GM10266 (cell line): ENCODE data around the gene RBM44.
"Not testable (repeated sequence)": the region's sequence is repeated elsewhere in the genome, so short reads cannot be mapped to it uniquely, and the experiment has no call there.

Source experiments
- DNase-seq: peaks from one replicate; pipeline ENCODE4 v3.0.0; 2012; ENCODE audit errors: extremely low spot score
- TF ChIP-seq, protein P1 (sequence below): IDR thresholded peaks from 2 replicates; pipeline ENCODE4 v1.5.1; 2012; ENCODE audit warnings: mild to moderate bottlenecking, low read depth; ENCODE audit not compliant: control insufficient read depth, insufficient read depth; ENCODE audit errors: missing control alignments

RBM44 gene

DNA sequence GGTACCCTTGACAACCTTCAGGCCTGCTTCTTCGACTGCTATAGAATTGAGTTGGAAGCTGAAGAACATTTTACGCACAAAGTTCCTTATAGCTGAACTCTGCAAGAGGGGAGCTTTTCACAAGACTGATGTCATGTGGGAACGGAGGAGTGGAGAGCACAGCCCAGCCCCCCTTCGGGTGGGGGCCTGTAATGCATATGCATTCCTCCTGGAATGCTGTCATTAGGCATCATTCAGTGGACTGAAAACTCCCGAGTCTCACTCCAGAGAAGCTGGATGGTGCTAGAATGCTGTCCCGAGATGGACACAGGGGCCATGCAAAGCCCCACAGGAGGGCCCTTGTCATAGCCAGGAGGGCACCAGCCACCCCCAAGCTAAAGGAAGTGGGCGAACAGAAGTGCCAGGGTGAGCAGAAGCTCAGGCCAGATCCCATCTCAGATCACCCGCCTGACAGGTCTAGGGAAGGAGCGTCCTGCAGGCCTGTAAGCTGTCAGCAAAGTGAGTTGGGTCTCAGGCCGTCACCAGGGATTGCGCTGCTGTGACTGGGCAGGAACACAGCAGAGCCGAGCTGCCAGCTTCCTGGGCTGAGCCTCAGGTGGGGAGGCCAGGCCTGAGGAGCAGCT lies 43.8 kb upstream of the RBM44 start:
- DNase-seq, result no peak
- TF ChIP-seq, protein P1, sequence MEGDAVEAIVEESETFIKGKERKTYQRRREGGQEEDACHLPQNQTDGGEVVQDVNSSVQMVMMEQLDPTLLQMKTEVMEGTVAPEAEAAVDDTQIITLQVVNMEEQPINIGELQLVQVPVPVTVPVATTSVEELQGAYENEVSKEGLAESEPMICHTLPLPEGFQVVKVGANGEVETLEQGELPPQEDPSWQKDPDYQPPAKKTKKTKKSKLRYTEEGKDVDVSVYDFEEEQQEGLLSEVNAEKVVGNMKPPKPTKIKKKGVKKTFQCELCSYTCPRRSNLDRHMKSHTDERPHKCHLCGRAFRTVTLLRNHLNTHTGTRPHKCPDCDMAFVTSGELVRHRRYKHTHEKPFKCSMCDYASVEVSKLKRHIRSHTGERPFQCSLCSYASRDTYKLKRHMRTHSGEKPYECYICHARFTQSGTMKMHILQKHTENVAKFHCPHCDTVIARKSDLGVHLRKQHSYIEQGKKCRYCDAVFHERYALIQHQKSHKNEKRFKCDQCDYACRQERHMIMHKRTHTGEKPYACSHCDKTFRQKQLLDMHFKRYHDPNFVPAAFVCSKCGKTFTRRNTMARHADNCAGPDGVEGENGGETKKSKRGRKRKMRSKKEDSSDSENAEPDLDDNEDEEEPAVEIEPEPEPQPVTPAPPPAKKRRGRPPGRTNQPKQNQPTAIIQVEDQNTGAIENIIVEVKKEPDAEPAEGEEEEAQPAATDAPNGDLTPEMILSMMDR, result no peak

DNA sequence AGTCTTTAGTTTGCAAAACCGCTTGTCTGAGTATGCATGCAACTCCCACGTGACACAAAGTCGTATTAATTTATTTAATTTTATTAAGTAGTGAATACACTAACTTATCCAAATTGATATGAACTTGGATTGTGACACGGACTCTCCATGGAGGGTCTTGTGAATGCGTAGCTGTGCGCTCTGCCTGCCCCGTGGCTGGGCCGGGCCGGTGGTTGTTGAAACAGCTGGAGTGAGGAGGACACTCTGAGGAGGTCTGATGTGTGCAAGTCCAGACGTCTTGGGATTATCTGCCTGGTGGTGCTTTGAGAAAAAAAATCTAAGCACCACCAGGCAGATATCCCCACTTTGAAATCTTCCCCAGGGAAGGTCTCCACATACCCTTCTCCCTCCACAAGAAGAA lies 41.0 kb upstream of the RBM44 start:
- DNase-seq, result no peak
- TF ChIP-seq, protein P1, result no peak

DNA sequence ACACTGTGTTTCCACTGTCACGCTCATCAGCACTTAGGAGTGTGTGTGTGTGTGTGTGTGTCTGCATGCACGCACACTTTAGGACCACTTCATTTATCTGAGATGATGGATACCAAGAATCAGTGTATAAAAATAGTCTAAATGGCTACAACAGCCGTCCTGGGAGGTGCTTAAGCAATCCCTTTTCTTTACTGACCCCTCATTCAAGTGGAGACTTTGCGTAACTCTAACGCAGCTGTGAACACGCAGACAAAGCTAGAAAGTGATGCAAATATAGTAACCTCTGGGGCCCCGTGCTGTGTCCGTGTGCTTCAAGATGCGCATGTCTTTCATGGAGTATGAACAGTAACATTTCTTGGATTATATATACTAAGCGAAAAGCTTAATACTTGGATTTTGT lies 40.4 kb upstream of the RBM44 start:
- DNase-seq, result no peak
- TF ChIP-seq, protein P1, result no peak

DNA sequence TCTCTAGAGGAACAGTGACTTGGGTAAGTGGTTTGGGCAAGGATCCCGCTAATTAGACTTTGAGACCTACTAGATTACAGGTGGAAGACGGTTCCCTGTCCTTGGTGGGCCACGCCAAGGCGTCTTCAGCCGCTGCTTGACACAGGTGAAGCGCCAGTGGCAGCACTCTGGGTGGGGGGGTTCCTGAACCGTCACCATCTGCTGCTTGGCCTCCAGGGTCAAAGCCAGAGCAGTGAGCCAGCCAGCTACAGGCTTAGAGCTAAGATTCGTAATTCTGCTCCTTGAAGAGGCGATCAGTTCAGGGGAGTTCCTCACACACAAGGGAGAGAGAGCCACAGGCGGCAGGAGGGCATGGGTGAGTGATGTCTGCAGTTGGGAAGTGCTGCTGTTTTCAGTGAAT lies 39.4 kb upstream of the RBM44 start:
- TF ChIP-seq, protein P1, result no peak
- DNase-seq, result no peak

DNA sequence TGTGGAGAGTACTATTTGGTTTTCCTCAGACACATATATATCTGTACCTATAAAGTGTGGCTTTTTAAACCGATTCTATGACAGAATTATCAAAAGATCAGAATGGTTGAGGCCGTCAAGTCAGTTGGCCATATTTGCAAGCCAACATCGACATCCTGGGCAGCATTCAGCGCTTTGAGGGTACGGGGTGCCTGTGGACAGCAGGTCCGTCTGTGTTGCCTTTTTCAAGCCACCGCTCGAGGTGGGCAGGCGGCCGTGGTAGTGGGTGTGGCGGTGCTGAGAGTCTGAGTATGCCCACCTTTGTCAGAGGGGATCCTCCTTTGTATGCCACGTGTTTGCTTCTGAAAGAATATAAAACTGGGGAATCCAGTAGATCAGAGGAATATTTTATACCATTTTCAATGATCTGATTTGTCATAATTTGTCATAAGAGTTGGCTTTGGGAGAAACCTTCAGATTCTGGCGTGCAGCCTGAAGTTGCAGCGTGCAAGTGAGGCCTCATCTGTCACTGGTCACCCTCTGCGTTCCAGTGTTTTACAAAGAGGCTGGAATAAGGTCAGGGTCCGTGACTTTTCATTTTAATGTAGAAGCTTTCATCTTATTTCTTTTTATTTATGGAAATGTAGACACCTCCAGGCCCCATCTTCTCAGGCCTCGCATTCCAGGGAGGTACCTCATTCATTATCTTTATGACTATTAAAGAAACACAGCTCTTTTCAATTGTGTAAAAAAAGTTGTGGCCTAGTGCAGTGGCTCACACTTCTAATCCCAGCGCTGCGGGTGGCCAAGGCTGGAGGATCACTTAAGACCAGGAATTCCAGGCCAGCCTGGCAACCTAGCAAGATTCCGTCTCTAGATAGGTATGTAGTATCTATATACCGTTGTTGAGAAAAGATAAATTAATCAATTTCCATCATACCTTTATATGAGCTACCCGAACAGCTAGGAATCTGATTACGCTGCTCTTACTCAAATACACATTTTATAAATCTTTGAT lies 37.8 kb upstream of the RBM44 start:
- TF ChIP-seq, protein P1, result no peak
- DNase-seq, result no peak

DNA sequence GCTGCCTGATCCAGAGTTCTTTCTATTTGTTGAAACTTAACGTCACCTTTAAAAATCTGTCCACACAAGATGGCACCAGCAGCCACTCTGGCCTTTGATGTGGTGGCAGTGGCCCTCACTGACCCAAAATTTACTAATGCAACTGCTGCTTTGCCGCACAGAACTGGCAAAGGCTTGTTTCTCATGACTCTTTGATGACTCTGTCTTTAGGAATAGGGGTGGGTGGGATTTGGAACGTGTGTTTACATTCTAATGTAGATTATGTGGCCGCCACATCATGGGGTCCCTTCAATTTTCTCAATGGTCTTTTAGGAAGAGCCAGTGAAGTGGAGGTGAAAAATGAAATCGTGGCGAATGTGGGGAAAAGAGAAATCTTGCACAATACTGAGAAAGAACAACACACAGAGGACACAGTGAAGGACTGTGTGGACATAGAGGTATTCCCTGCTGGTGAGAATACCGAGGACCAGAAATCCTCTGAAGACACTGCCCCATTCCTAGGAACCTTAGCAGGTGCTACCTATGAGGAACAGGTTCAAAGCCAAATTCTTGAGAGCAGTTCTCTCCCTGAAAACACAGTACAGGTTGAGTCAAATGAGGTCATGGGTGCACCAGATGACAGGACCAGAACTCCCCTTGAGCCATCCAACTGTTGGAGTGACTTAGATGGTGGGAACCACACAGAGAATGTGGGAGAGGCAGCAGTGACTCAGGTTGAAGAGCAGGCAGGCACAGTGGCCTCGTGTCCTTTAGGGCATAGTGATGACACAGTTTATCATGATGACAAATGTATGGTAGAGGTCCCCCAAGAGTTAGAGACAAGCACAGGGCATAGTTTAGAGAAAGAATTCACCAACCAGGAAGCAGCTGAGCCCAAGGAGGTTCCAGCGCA lies 36.0 kb upstream of the RBM44 start:
- not testable (repeated sequence) for DNase-seq

DNA sequence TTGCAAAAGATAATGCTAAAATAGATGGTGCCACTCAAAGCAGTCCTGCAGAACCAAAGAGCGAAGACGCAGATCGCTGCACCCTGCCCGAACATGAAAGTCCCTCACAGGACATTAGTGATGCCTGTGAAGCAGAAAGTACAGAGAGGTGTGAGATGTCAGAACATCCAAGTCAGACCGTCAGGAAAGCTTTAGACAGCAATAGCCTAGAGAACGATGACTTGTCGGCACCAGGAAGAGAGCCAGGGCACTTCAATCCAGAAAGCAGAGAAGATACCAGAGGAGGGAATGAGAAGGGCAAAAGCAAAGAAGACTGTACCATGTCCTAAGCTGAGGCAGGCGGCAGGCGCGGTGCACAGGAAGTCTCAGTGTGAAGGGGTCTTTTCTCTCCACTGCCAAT lies 34.8 kb upstream of the RBM44 start:
- TF ChIP-seq, protein P1, result no peak

DNA sequence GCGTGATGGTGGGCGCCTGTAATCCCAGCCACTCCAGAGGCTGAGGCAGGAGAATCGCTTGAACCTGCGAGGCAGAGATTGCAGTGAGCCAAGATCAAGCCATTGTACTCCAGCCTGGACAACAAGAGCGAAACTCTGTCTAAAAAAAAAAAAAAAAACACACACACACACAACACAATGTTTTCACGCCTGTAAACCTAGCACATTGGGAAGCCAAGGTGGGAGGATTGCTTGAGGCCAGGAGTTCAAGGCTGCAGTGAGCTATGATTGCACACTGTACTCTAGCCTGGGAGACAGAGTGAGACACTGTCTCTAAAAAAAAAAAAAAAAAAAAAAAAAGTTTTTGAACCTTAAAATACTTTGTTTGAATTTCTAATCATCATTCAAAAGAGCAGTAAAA lies 33.5 kb upstream of the RBM44 start:
- not testable (repeated sequence) for DNase-seq

More for the DNA sequence above, 34.8 kb upstream of the RBM44 start:
- no peak for DNase-seq
